ENCODE measurements around the gene TSSK2.

TSSK2 gene

GRCh38 chr22:19179497-19180048 is 48.5 kb downstream of the TSSK2 start:
- in situ Hi-C loops (cut with HindIII; ENCODE audit: low sequenced_read_pairs), result no loop called here

GRCh38 chr22:19180234-19180633 is 49.1 kb downstream of the TSSK2 start:
- in situ Hi-C loops (cut with HindIII; ENCODE audit: low sequenced_read_pairs), result no loop called here

GRCh38 chr22:19180740-19181410 is 49.8 kb downstream of the TSSK2 start:
- in situ Hi-C loops (cut with HindIII; ENCODE audit: low sequenced_read_pairs), result no loop called here

- in situ Hi-C loops (cut with HindIII; ENCODE audit: low sequenced_read_pairs), result no loop called here
Measured at GRCh38 chr22:19181786-19182471, 50.8 kb downstream of the TSSK2 start.

All from DLD1 (cell line).